Heart left ventricle (tissue), 16 donors: ENCODE results near the gene STMND1. TPM values are rescaled to one million over a fixed set of nuclear protein-coding genes. Genes with fewer than 3 reads are reported as not detected.

Experiments used
- ATAC-seq, 4 donors: fragments of 200-7000 bp; cut with Tn5 transposase; one replicate each; pipeline ENCODE4 v1.9.1; 2020 to 2022; ENCODE audit warnings: moderate library complexity in 4 of 4, mild to moderate bottlenecking in 3 of 4, moderate number of reproducible peaks in 1 of 4
- DNase-seq, 5 donors: peaks; one replicate each; pipeline ENCODE4 v3.0.0-alpha.2; 2020
- H3K27ac ChIP-seq, 12 donors: fragments of 200-600 bp; sonication (generic) in 4 of 12; one replicate each; pipeline versions ENCODE4 v1.5.0 to v1.8.0; 2016 to 2022; ENCODE audit warnings: mild to moderate bottlenecking in 2 of 12
- H3K27me3 ChIP-seq, 9 donors: fragments of 200-600 bp; sonication (generic) in 2 of 9; one replicate each; pipeline versions ENCODE4 v1.5.1 to v1.8.0; 2016 to 2022; ENCODE audit warnings: mild to moderate bottlenecking in 3 of 9
- H3K36me3 ChIP-seq, 9 donors: fragments of 200-600 bp; sonication (generic) in 2 of 9; one replicate each; pipeline versions ENCODE4 v1.5.0 to v1.8.0; 2018 to 2022; ENCODE audit warnings: mild to moderate bottlenecking in 2 of 9
- H3K4me1 ChIP-seq, 12 donors: fragments of 200-600 bp; sonication (generic) in 4 of 12; one replicate each; pipeline versions ENCODE4 v1.5.0 to v1.8.0; 2016 to 2022; ENCODE audit warnings: mild to moderate bottlenecking in 3 of 12
- H3K4me3 ChIP-seq, 12 donors: fragments of 200-600 bp; sonication (generic) in 4 of 12; one replicate each; pipeline versions ENCODE4 v1.5.0 to v1.8.0; 2017 to 2022; ENCODE audit warnings: mild to moderate bottlenecking in 9 of 12, moderate library complexity in 4 of 12
- H3K9me3 ChIP-seq, 12 donors: fragments of 200-600 bp; sonication (generic) in 4 of 12; one replicate each; pipeline versions ENCODE4 v1.5.0 to v1.8.0; 2016 to 2022; ENCODE audit warnings: mild to moderate bottlenecking in 1 of 12
- CTCF ChIP-seq, 12 donors: fragments of 200-600 bp; sonication (generic) in 4 of 12; IDR thresholded peaks; one replicate each; pipeline versions ENCODE4 v1.5.0 to v1.8.0; 2018 to 2022; ENCODE audit warnings: antibody characterized with exemption in 12 of 12, mild to moderate bottlenecking in 5 of 12
- POLR2A ChIP-seq, 2 donors: fragments of 450-650 bp; IDR thresholded peaks; one replicate each; pipeline ENCODE4 v1.6.1; 2017; ENCODE audit warnings: antibody characterized with exemption in 2 of 2, mild to moderate bottlenecking in 2 of 2, moderate library complexity in 2 of 2
- WGBS, 4 donors: extraction: QIAGEN DNeasy Blood & Tissue Kit in 2 of 4; methylation state at CpG; one replicate each; pipeline versions ENCODE4 v1.1.5 to v1.1.7; 2013 to 2018; 5-methylcytosine and 5-hydroxymethylcytosine counted together
- intact Hi-C, 10 donors: fragments of 100-400 bp; cut with DNase I; formaldehyde crosslinking; loops; one replicate each; pipeline versions ENCODE4 v1.11.1 to v1.14.2; 2022
- polyA plus RNA-seq, 2 donors: library from polyadenylated mRNA; stranded (reverse); fragments of 200-250 nt; gene quantifications; one replicate each; pipeline ENCODE4 v1.2.3, GENCODE V29; 2013
- total RNA-seq, 9 donors: library from RNA; depleted of rRNA in 2 of 9; stranded (reverse); fragments of >200 nt in 2 of 9; fragmentation: NEBNext Ultra II Directional in 3 of 9; extraction: Animal tissue kit (Norgen Biotek cat#: 25700) in 3 of 9; gene quantifications; one replicate each; pipeline versions ENCODE4 v1.1.0 to v1.2.4, GENCODE V29; 2016 to 2023
- donor health status: ischemic (EF 13 %, LVEDD 7.1; RV severe dilation, severe dysfunction).
- donor health status: healthy with polysubstance abuse.
- donor health status: DM: no; HTN: yes; CAD: no.
- donor health status: DM: no; HTN: no; CAD: no.
- donor health status: ischemic (EF 25% LVEDD 6.9; RV normal size, moderate dysfunction).
- donor health status: ischemic (EF 25% LVEDD 5.7; RV mildly dilated, moderate dysfunction).
- donor health status: healthy.
- donor health status: DM: yes; HTN: yes; CAD: no.
- donor health status: ischemic (EF 35%, LVEDD 5.7; RV mildly dilated, moderate dysfunction).
- donor health status: nonischemic (EF 11% LVEDD 7.7; RV severe dilation, severe dysfunction).
- donor health status: DM: yes; HTN: yes; CAD: no.
- donor health status: PGD.
- donor health status: ischemic (EF 29% LVEDD 5.4; RV normal size, mild dysfunction).
- donor health status: nonischemic (EF 23%, LVEDD 6.1; RV moderate dilation, normal function).

The STMND1 gene
- total and polyA plus RNA-seq, 11 donors: not detected

DNA sequence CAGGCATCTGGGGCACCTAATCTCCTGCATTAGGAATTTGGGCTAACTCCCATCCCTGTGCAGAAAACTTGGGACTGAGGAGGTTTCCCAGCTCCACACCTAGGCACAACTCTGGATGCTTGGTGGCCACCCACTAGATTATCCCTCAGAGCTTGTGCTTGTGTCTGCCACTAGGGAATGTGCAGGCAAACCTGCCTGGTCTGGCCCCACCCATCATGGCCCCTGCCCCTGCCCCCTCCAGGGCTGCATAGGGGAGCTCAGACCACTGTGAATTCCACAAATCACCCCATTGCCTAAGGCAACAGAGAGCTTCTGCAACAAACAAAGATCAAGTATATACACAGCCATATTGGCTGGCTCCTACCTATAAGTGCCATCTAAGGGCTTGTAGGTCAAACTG lies 31.1 kb downstream of the STMND1 start:
- DNase-seq: no peak
- peaks cover 0 to 26% (median 2%) of the 10 kb centered on the region in 12 donors for H3K9me3 ChIP-seq
- intact Hi-C loops: no loop called here
- H3K4me3 ChIP-seq: no peak overlapping the region
- H3K4me1 ChIP-seq: no peaks in the 10 kb centered on the region
- no peak for TF ChIP-seq CTCF (IDR thresholded peaks at IDR 0.05)
- no peak for TF ChIP-seq POLR2A (IDR thresholded peaks at IDR 0.05)
- H3K36me3 ChIP-seq: no peaks in the 10 kb centered on the region
- peaks cover 0 to 3% (median 0%) of the 10 kb centered on the region in 9 donors for H3K27me3 ChIP-seq
- no peak for ATAC-seq
- no peak overlapping the region for H3K27ac ChIP-seq

DNA sequence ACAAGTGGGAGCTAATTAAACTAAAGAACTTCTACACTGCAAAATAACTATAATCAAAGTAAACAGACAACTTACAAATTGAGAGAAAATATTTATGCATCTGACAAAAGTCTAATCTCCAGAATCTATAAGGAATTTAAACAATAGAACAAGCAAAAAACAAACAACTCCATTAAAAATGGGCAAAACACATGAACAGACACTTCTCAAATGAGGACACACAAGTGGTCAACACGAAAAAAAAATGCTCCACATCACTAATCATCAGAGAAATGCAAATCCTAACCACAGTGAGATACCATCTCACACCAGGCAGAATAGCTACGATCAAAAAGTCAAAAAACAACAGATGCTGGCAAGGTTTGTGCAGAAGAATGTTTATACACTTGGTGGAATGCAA lies 36.2 kb downstream of the STMND1 start:
- Histone ChIP-seq H3K27ac (no peak overlapping the region), H3K4me1 (no peaks in the 10 kb centered on the region), H3K27me3 (no peaks in the 10 kb centered on the region), H3K36me3 (no peaks in the 10 kb centered on the region), H3K4me3 (no peak overlapping the region), H3K9me3 (peaks cover 0 to 42% (median 6%) of the 10 kb centered on the region in 12 donors)
- TF ChIP-seq POLR2A (IDR thresholded peaks at IDR 0.05) (no peak), CTCF (IDR thresholded peaks at IDR 0.05) (no peak)
- WGBS, 4 donors: 48 to 56% (median 51%) methylated on average over 2 of the region's 2 CpGs
- intact Hi-C loops: no loop called here
- ATAC-seq (no peak), DNase-seq (no peak)

DNA sequence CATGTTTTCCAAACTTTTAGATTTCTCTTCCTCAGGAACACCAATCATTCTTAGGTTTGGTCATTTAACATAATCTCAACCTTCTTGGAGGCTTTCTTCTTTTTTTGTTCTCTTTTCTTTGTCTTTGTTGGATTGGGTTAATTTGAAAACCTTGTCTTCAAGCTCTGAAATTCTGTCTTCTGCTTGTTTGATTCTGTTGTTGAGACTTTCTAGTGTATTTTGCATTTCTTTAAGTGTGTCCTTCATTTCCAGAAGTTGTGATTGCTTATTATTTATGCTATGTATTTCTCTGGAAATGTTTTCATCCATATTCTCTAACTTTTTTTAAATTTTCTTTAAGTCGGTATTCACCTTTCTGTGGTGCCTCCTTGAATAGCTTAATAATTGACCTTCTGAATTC lies 42.2 kb downstream of the STMND1 start:
- H3K27ac ChIP-seq: no peak overlapping the region
- peaks cover 0 to 33% (median 11%) of the 10 kb centered on the region in 12 donors for H3K9me3 ChIP-seq
- H3K27me3 ChIP-seq: no peaks in the 10 kb centered on the region
- WGBS, 4 donors: 95 to 98% (median 97%) methylated on average over 1 of the region's 1 CpG
- intact Hi-C loops: no loop called here
- TF ChIP-seq CTCF (IDR thresholded peaks at IDR 0.05): no peak
- no peak for TF ChIP-seq POLR2A (IDR thresholded peaks at IDR 0.05)
- H3K36me3 ChIP-seq: no peaks in the 10 kb centered on the region
- H3K4me1 ChIP-seq: no peaks in the 10 kb centered on the region
- DNase-seq: no peak
- no peak for ATAC-seq
- no peak overlapping the region for H3K4me3 ChIP-seq

DNA sequence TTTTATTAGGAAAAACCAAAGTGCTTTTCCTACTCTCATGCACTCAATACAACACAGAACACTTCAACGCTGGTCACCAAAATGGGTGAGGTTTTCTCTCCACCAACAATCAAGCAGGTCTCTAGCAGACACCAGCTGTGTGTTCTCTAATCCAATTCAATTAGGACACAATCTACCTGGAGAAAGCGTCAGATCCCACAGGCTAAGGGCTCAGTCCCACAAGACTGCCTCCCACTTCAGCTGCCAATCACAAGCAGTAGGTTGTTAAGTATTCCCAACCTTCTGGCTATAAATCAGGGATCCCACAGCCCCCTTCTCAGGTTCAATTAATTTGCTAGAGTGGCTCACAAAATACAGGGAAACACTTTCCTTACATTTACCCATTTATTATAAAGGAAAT lies 47.7 kb downstream of the STMND1 start:
- no peaks in the 10 kb centered on the region for H3K27me3 ChIP-seq
- no peak for ATAC-seq
- H3K4me3 ChIP-seq: no peak overlapping the region
- intact Hi-C loops: no loop called here
- no peak for DNase-seq
- WGBS, 4 donors: 66 to 87% (median 80%) methylated on average over 2 of the region's 2 CpGs
- H3K36me3 ChIP-seq: no peaks in the 10 kb centered on the region
- H3K4me1 ChIP-seq: no peaks in the 10 kb centered on the region
- no peak for TF ChIP-seq CTCF (IDR thresholded peaks at IDR 0.05)
- no peak for TF ChIP-seq POLR2A (IDR thresholded peaks at IDR 0.05)
- no peak overlapping the region for H3K27ac ChIP-seq
- H3K9me3 ChIP-seq: peaks cover 0 to 23% (median 11%) of the 10 kb centered on the region in 12 donors
